Left forelimb (tissue), 1 donor: ENCODE measurements around the gene IQSEC1.

ENCODE experiments used
- DNase-seq: peaks from one replicate; pipeline ENCODE4 v3.0.0-alpha.2; 2018; ENCODE audit warnings: low spot score

The IQSEC1 gene

GRCh38 chr3:13049400-13049799 is 23.8 kb downstream of the IQSEC1 start:
- no peak for DNase-seq

GRCh38 chr3:13047296-13048165 is 25.7 kb downstream of the IQSEC1 start:
- no peak for DNase-seq

- no peak for DNase-seq
These were observed 26.5 kb downstream of the IQSEC1 start for GRCh38 chr3:13046569-13047274.

- DNase-seq: no peak
These were observed 27.2 kb downstream of the IQSEC1 start for GRCh38 chr3:13045904-13046568.

- no peak for DNase-seq
These were observed 27.9 kb downstream of the IQSEC1 start for GRCh38 chr3:13045241-13045903.

- DNase-seq: no peak
These were observed 28.6 kb downstream of the IQSEC1 start for GRCh38 chr3:13044496-13045240.

- no peak for DNase-seq
These were observed 29.6 kb downstream of the IQSEC1 start for GRCh38 chr3:13043656-13044055.

GRCh38 chr3:13042715-13043271 is 30.4 kb downstream of the IQSEC1 start:
- no peak for DNase-seq

- no peak for DNase-seq
These were observed 31.0 kb downstream of the IQSEC1 start for GRCh38 chr3:13042127-13042701.

- DNase-seq: no peak
These were observed 32.0 kb downstream of the IQSEC1 start for GRCh38 chr3:13041113-13041776.

GRCh38 chr3:13040361-13041074 is 32.7 kb downstream of the IQSEC1 start:
- DNase-seq: no peak

- no peak for DNase-seq
These were observed 33.9 kb downstream of the IQSEC1 start for GRCh38 chr3:13039213-13039896.

- no peak for DNase-seq
These were observed 35.6 kb downstream of the IQSEC1 start for GRCh38 chr3:13037458-13038117.

GRCh38 chr3:13034861-13035260 is 38.4 kb downstream of the IQSEC1 start:
- no peak for DNase-seq

- DNase-seq: no peak
These were observed 39.0 kb downstream of the IQSEC1 start for GRCh38 chr3:13034109-13034800.

- no peak for DNase-seq
These were observed 41.0 kb downstream of the IQSEC1 start for GRCh38 chr3:13032206-13032605.

GRCh38 chr3:13031621-13032020 is 41.6 kb downstream of the IQSEC1 start:
- no peak for DNase-seq

- DNase-seq: no peak
These were observed 42.5 kb downstream of the IQSEC1 start for GRCh38 chr3:13030684-13031083.
